ENCODE data around the gene CUL5.

Gene CUL5

DNA sequence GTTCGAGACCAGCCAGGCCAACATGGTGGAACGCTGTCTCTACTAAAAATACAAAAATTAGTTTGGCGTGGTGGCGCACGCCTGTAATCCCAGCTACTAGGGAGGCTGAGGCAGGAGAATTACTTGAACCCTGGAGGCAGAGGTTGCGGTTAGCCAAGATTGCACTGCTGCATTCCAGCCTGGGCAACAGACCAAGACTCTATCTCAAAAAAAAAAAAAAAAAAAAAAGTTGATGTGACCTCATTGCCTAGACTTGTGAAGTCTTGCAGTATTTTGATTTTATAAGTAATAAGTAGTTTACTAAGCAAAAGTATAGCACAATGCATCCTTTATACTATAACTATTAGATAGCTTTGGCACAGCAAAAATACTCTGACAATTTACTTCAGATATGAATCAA is 9.9 kb upstream of the CUL5 start:
- H3K27ac ChIP-seq (ENCODE audit: low read depth, low read length): no peak overlapping the region
- H3K27me3 ChIP-seq (ENCODE audit: insufficient read depth, low read length): no peaks in the 10 kb centered on the region
- H3K4me1 ChIP-seq (ENCODE audit: insufficient read depth, low read length): peaks cover 3% of the 10 kb centered on the region; the same call in 1 of the 2 replicates
- no peaks in the 10 kb centered on the region for H3K9me3 ChIP-seq (ENCODE audit: insufficient read depth, low read depth, low read length)
- 96% methylated on average over 6 of the region's 6 CpGs for WGBS
- no peak overlapping the region for H3K9ac ChIP-seq (ENCODE audit: low read depth, low read length)
- no peak overlapping the region for H3K4me3 ChIP-seq (ENCODE audit: low read length)
- H3K36me3 ChIP-seq (ENCODE audit: insufficient read depth, low read length): no peaks in the 10 kb centered on the region

DNA sequence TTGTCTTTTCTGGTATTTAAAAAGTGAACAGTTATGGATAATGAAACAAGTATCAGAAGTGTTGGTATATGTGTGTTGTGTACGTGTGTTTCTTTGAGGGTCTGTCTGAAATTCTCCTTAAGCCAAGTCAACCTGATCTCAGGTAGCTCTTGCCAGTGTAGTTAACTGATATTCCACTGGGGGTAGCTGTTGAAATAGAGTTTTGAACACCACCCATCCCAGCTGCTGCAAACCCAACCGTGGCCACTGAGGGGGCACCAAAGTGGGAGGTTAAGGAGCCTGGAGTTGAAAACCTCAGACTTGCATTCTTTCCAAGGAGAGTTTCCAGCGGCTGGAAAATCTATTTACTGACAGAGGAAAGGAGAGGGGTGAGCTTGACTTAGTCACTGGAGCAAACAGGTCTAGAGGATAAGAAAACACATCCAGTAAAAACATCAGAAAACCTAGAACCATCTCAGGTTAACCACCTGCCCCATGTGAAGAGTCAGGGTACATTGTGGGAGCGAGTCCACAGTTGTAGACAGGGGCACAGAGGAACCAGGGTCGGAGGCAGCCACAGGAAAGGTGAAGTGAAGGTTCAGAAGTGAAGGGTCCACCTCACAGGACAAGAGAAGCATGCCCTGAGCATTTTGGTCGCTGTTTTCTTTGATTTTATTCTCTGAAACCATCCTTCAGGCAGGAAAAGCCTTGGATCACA is 8.8 kb upstream of the CUL5 start:
- Histone ChIP-seq H3K9me3 (ENCODE audit: insufficient read depth, low read depth, low read length) (no peaks in the 10 kb centered on the region), H3K9ac (ENCODE audit: low read depth, low read length) (no peak overlapping the region), H3K27ac (ENCODE audit: low read depth, low read length) (no peak overlapping the region), H3K4me3 (ENCODE audit: low read length) (no peak overlapping the region), H3K36me3 (ENCODE audit: insufficient read depth, low read length) (no peaks in the 10 kb centered on the region), H3K4me1 (ENCODE audit: insufficient read depth, low read length) (peaks cover 3% of the 10 kb centered on the region; the same call in 1 of the 2 replicates), H3K27me3 (ENCODE audit: insufficient read depth, low read length) (no peaks in the 10 kb centered on the region)
- 38% methylated on average over 6 of the region's 6 CpGs for WGBS

DNA sequence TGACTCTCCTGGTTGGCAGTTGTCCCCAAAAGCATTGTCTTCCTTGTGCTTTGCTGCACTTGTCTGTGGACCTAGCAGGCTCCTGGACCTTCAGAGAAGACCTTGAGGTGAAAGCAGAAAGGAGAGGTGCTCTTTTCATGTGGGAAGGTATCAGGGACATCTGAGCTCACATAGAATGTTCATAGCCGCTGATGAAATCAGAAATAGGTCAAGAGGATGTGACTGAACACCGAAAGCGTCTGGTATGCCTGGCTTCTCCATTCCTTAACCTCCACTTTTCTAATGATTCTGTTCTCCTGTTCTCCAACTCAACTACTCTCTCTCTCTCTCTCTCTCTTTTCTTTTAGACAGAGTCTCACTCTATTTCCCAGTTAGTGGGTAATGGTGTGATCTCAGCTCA is 6.2 kb upstream of the CUL5 start:
- Histone ChIP-seq H3K27ac (ENCODE audit: low read depth, low read length) (no peak overlapping the region), H3K4me3 (ENCODE audit: low read length) (no peak overlapping the region), H3K27me3 (ENCODE audit: insufficient read depth, low read length) (no peaks in the 10 kb centered on the region), H3K9me3 (ENCODE audit: insufficient read depth, low read depth, low read length) (no peaks in the 10 kb centered on the region), H3K9ac (ENCODE audit: low read depth, low read length) (no peak overlapping the region), H3K36me3 (ENCODE audit: insufficient read depth, low read length) (no peaks in the 10 kb centered on the region), H3K4me1 (ENCODE audit: insufficient read depth, low read length) (peaks cover 3% of the 10 kb centered on the region; the same call in 1 of the 2 replicates)
- WGBS: 94% methylated on average over 3 of the region's 3 CpGs

DNA sequence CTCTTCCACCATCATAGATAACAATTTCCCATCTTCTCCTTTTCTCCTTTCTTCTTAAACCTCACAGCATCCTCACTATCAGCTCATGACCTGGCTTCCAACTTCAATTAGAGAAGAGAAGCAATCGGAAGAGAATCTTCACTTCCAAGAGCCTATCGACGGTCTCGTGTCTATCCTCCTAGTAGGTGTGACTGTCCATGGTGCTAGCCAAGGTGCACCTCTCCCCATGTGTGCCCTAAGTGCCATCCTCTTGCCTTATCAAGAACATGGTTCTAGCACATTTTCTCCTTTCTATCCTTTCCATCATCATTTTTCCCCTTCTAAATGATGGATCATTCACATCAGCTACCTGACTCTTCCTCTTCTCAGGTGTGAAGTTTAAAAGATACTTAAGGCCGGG is 5.1 kb upstream of the CUL5 start:
- H3K9me3 ChIP-seq (ENCODE audit: insufficient read depth, low read depth, low read length): no peaks in the 10 kb centered on the region
- H3K27me3 ChIP-seq (ENCODE audit: insufficient read depth, low read length): no peaks in the 10 kb centered on the region
- WGBS: 90% methylated on average over 5 of the region's 5 CpGs
- peaks cover 3% of the 10 kb centered on the region; the same call in 1 of the 2 replicates for H3K4me1 ChIP-seq (ENCODE audit: insufficient read depth, low read length)
- no peak overlapping the region for H3K4me3 ChIP-seq (ENCODE audit: low read length)
- no peaks in the 10 kb centered on the region for H3K36me3 ChIP-seq (ENCODE audit: insufficient read depth, low read length)
- H3K27ac ChIP-seq (ENCODE audit: low read depth, low read length): no peak overlapping the region
- H3K9ac ChIP-seq (ENCODE audit: low read depth, low read length): no peak overlapping the region

DNA sequence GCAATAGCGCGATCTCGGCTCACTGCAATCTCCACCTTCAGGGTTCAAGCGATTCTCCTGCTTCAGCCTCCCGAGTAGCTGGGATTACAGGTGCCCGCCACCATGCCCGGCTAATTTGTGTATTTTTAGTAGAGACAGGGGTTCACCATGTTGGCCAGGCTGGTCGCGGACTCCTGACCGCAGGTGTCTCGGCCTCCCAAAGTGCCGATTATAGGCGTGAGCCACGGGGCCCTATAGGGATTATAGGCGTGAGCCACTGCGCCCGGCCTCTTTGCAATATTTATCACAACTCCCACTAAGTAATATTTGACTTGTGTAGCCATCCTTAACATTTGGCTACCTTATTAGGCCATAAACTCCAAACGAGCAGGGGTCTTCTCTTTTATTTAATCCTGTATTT is 879 bp upstream of the CUL5 start:
- no peak overlapping the region for H3K27ac ChIP-seq (ENCODE audit: low read depth, low read length)
- H3K36me3 ChIP-seq (ENCODE audit: insufficient read depth, low read length): no peaks in the 10 kb centered on the region
- H3K27me3 ChIP-seq (ENCODE audit: insufficient read depth, low read length): no peaks in the 10 kb centered on the region
- H3K9me3 ChIP-seq (ENCODE audit: insufficient read depth, low read depth, low read length): no peaks in the 10 kb centered on the region
- 95% methylated on average over 18 of the region's 18 CpGs for WGBS
- H3K4me3 ChIP-seq (ENCODE audit: low read length): no peak overlapping the region
- H3K9ac ChIP-seq (ENCODE audit: low read depth, low read length): no peak overlapping the region
- peaks cover 17% of the 10 kb centered on the region; the same call in 1 of the 2 replicates for H3K4me1 ChIP-seq (ENCODE audit: insufficient read depth, low read length)

DNA sequence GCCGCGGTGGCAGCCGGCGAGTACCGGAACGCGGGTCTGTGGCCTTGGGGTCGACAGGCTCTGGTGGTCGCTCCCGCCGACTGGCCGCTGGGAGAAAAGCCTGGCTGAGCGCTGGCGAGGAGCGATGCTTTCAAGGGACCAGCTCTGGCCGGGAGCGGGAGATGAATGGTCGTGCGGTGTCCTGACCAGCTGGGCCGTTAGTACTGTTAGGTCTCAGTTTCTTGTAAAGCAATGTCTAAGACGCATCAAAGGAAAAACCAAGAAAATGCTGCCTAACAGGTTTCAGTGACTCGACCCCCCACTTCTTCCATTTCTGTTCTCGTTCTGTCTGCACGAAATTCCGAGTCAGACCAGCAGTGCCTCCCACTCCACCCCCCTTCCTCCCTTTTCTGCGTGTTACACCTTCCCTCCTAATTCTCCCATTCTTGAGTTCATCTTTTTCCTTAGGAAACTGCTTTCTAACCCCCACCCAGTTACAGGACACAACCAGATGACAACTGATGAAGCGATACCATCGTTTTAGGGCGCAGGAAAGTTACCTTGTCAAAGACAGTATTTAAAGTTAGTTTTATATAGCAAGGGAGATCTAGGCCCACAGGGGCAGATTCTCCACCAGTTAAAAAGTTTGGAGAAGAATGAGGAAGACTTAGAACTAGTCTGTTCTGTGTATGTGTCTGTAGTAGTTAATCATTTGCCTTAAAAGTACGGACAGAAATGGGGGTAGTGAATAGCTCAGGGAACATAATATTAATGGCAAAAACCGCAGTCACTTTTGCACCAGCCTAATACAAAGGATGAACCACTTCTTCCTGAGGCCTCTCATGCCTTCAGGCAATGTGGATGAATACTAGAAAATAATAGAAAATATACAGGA is 1.0 kb downstream of the CUL5 start:
- WGBS: 4% methylated on average over 31 of the region's 31 CpGs
- peak overlapping the region; percentile 92 for H3K4me3 ChIP-seq (ENCODE audit: low read length)

DNA sequence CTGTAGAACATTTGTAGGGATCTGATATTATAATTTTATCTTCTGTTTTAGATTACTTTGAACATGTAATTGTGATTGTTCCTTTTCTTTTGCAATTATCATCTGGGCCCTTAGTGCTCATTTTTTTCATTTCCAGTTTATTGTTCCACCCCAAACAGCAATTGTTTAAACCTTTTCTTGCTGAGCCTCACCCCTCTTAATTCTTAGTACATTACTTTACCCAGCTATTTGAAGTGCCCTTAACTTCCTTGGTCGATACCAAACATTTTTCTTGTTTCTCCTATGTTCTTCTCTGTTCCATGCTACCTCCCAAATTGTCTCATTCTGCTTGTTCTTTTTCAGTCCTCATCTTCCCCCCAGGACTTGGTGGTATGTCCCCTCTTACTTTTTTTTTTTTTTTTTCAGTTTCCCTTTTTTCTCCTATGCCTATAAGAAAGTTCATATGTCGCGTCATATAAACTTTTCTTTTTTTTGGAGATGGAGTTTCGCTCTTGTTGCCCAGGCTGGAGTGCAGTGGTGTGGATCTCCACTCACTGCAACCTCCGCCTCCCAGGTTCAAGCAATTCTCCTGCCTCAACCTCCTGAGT is 3.5 kb downstream of the CUL5 start:
- no peaks in the 10 kb centered on the region for H3K27me3 ChIP-seq (ENCODE audit: insufficient read depth, low read length)
- no peaks in the 10 kb centered on the region for H3K36me3 ChIP-seq (ENCODE audit: insufficient read depth, low read length)
- H3K27ac ChIP-seq (ENCODE audit: low read depth, low read length): no peak overlapping the region
- 95% methylated on average over 4 of the region's 5 CpGs for WGBS
- no peak overlapping the region for H3K9ac ChIP-seq (ENCODE audit: low read depth, low read length)
- H3K9me3 ChIP-seq (ENCODE audit: insufficient read depth, low read depth, low read length): no peaks in the 10 kb centered on the region
- no peak overlapping the region for H3K4me3 ChIP-seq (ENCODE audit: low read length)
- peaks cover 24% of the 10 kb centered on the region for H3K4me1 ChIP-seq (ENCODE audit: insufficient read depth, low read length)

More for the DNA sequence above, 1.0 kb downstream of the CUL5 start:
- H3K27ac ChIP-seq (ENCODE audit: low read depth, low read length): peak overlapping the region; percentile 85
- peak overlapping the region; percentile 99 for H3K9ac ChIP-seq (ENCODE audit: low read depth, low read length)
- H3K36me3 ChIP-seq (ENCODE audit: insufficient read depth, low read length): no peaks in the 10 kb centered on the region
- no peaks in the 10 kb centered on the region for H3K27me3 ChIP-seq (ENCODE audit: insufficient read depth, low read length)
- H3K4me1 ChIP-seq (ENCODE audit: insufficient read depth, low read length): peaks cover 24% of the 10 kb centered on the region
- H3K9me3 ChIP-seq (ENCODE audit: insufficient read depth, low read depth, low read length): no peaks in the 10 kb centered on the region

DNA sequence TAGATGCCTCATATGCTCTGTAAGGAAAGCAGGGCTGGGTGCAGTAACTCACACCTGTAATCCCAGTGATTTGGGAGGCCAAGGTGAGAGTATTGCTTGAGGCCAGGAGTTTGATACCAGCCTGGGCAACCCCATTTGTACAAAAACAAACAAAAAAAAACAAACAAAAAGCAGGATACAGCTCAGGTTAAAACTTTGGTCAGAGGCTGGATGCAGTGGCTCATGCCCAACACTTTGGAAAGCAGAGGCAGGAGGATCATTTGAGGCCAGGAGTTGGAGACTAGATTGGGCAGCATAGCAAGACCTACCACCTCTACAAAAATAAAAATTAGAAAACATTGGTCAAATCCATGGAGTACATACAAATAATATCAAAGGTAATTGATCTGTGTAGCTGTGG is 7.9 kb downstream of the CUL5 start:
- no peak overlapping the region for H3K9ac ChIP-seq (ENCODE audit: low read depth, low read length)
- H3K4me3 ChIP-seq (ENCODE audit: low read length): no peak overlapping the region
- H3K27ac ChIP-seq (ENCODE audit: low read depth, low read length): no peak overlapping the region
- no peaks in the 10 kb centered on the region for H3K27me3 ChIP-seq (ENCODE audit: insufficient read depth, low read length)
- no peaks in the 10 kb centered on the region for H3K9me3 ChIP-seq (ENCODE audit: insufficient read depth, low read depth, low read length)
- H3K36me3 ChIP-seq (ENCODE audit: insufficient read depth, low read length): no peaks in the 10 kb centered on the region
- peaks cover 18% of the 10 kb centered on the region for H3K4me1 ChIP-seq (ENCODE audit: insufficient read depth, low read length)

DNA sequence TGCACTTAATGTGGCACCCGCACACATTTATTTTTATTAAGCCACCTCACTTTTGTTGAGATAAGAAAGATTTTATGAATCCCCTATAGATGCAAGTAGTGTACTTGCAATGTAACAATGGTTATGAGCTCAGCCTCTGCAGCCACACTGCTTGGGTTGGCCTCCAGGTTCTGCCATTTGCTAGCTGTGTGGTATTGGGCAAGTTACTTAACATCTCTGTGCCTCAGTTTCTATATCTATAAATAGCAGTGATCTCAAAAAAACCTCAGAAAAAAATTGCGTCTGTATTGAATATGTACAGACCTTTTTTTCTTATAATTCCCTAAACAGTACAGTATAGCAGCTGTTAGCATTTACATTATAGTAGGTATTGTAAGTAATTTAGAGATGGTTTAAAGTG is 10.0 kb downstream of the CUL5 start:
- no peak overlapping the region for H3K27ac ChIP-seq (ENCODE audit: low read depth, low read length)
- H3K4me1 ChIP-seq (ENCODE audit: insufficient read depth, low read length): peaks cover 18% of the 10 kb centered on the region
- WGBS: no CpG with 5 or more reads among the region's 2 CpGs
- no peaks in the 10 kb centered on the region for H3K27me3 ChIP-seq (ENCODE audit: insufficient read depth, low read length)
- no peak overlapping the region for H3K9ac ChIP-seq (ENCODE audit: low read depth, low read length)
- H3K9me3 ChIP-seq (ENCODE audit: insufficient read depth, low read depth, low read length): no peaks in the 10 kb centered on the region
- no peaks in the 10 kb centered on the region for H3K36me3 ChIP-seq (ENCODE audit: insufficient read depth, low read length)
- H3K4me3 ChIP-seq (ENCODE audit: low read length): no peak overlapping the region

DNA sequence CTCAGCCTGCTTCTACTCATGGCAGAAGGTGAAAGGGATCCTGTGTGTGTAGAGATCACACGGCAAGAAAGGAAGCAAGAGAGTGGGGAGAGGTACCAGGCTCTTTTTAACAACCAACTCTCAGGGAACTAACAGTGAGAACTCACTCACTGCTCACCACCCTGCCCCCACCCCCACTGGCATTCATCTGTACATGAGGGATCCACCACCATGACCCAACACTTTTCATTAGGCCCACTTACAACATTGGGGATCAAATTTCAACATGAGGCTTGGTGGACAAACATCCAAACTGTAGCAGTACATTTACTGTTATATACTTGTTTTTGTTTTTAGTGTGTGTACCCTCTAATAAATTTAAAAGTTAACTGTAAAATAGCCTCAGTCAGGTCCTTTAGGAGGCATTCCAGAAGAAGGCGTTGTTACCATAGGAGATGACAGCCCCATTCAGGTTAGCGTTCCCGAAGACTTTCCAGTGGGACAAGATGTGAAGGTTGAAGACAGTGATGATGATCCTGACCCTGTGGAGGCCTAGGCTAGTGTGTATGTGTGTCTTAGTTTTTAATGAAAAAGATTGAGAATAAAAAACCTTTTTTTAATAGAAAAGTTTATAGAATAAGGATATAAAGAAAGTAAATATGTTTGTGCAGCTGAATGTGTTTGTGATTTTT is 11.3 kb downstream of the CUL5 start:
- WGBS: 71% methylated on average over 4 of the region's 4 CpGs
- Histone ChIP-seq H3K27me3 (ENCODE audit: insufficient read depth, low read length) (no peaks in the 10 kb centered on the region), H3K36me3 (ENCODE audit: insufficient read depth, low read length) (no peaks in the 10 kb centered on the region), H3K27ac (ENCODE audit: low read depth, low read length) (no peak overlapping the region), H3K9me3 (ENCODE audit: insufficient read depth, low read depth, low read length) (no peaks in the 10 kb centered on the region), H3K9ac (ENCODE audit: low read depth, low read length) (no peak overlapping the region), H3K4me1 (ENCODE audit: insufficient read depth, low read length) (peaks cover 11% of the 10 kb centered on the region), H3K4me3 (ENCODE audit: low read length) (no peak overlapping the region)

Measured in HUES64 (cell line).